NOMO-1 treated with dmso at 0.1 percent for 144 hours (cell line): ENCODE measurements around the gene HEPACAM.

Experiments
- DNase-seq: peaks from one replicate; lab custom pipeline; 2025; ENCODE audit not compliant: unreplicated experiment; lab: John Stamatoyannopoulos, UW

The HEPACAM gene

GRCh38 chr11:124943254-124943616 is 7.4 kb upstream of the HEPACAM start:
- no peak for DNase-seq

GRCh38 chr11:124942466-124943253 is 6.8 kb upstream of the HEPACAM start:
- no peak for DNase-seq

DNA sequence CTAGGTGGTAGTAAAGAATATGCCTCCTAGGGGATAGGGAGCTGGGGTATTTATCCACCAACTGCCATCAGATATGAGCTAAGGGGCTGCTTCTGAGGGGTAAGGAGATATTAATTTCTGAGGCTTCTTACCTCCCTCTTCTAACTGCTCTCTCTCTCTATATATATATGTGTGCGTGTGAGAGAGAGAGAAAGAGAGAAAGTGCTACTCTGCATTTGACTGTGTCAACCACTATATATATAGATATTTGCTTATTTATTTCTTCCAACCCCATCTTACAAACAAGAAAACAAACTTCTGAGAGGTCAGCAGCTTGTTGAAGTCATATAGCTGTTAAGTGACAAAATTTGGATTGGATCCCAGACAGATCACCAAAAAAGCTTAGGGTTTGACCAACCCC is 5.9 kb upstream of the HEPACAM start:
- no peak for DNase-seq

DNA sequence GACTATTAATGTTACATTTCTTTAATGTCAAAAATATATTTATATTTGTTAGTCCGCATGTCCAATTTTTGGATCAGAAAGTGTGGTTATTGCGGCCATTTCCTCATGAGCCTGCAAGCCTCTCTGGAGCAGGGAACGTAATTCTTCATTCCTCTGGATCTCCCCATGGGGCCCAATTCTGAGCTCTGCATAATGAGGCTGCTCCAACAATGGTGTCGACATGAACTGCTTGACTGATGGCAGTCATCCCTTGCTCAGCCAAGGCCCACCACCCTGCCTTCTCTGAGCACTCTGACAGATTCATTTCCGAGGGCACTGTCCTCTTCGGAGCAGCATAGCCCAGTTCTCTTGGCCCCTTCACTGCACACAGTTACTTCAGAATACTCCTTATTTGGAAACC is 3.1 kb upstream of the HEPACAM start:
- DNase-seq: no peak

- no peak for DNase-seq
Observed at GRCh38 chr11:124938206-124938765, 2.4 kb upstream of the HEPACAM start.

DNA sequence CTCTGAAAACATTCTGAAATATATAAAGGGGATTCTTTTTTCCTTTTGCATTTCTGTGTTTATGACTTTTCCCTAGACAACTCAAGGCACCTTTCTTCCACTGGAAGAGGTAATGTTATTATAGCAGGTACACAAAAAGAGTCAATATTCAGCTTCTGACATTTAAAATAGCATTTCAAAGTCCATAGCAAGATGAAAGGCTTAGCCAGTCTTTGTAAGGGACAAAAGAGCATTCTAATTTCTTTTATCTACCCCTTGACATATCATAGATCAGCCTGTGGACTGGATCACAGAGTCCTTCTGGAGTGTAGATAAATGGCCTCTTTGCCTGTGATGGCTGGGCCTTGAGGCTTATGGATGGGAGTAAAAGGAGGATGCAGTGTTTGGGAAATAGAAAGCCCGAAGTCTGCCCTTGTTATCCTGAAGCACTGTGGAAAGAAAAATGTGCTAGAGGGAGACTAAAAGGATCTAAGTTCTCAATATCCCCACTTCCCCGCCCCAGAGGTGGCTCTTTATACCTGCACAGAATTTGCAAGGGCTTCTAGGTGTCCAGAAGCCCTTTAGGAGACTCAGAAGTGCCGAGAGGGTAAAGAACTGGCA is 1.6 kb upstream of the HEPACAM start:
- no peak for DNase-seq

- no peak for DNase-seq
Observed at GRCh38 chr11:124934862-124935547, 842 bp downstream of the HEPACAM start.

GRCh38 chr11:124930799-124931198 is 5.0 kb downstream of the HEPACAM start:
- no peak for DNase-seq

- no peak for DNase-seq
Observed at GRCh38 chr11:124928942-124929665, 6.7 kb downstream of the HEPACAM start.

GRCh38 chr11:124923296-124923695 is 12.6 kb downstream of the HEPACAM start:
- no peak for DNase-seq

DNA sequence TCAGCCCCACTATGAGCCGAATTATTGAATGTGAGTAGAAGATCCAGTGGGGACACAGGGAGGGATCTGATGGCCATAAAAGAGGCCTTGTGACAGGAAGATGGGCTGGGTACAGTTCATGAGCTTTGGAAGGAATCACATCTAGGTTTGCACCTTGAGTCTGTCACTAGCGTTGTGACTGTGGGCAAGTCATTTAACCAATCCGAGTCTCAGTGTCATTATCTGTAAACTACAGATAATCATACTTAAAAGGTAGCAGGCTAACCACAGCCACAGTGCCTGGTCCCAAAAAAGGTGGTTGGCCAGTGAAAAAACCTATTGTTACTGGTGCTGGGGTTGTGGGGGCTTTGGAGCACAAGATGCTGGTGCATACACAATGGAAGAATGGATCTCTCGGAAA is 13.0 kb downstream of the HEPACAM start:
- no peak for DNase-seq

GRCh38 chr11:124920870-124921609 is 14.8 kb downstream of the HEPACAM start:
- DNase-seq: no peak

DNA sequence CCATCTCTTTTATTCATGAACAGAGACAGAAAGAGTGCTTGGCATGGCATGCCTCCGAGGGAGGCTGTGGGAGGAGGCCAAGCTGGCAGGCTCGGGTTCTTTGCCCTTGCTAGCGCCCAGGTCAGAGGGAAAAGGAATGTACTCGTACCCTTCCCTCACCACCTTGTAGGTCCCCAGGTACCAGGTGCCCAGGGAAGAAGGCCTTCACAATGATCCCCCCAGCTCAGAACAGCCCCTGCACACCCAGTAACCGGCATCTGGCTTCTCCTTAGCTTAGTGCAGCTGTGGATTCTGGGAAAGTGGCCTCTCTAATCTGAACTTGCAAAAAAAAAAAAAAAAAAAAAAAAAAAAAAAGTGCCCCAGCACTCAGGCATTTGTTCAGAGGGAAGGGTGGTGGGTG is 15.5 kb downstream of the HEPACAM start:
- DNase-seq: no peak

DNA sequence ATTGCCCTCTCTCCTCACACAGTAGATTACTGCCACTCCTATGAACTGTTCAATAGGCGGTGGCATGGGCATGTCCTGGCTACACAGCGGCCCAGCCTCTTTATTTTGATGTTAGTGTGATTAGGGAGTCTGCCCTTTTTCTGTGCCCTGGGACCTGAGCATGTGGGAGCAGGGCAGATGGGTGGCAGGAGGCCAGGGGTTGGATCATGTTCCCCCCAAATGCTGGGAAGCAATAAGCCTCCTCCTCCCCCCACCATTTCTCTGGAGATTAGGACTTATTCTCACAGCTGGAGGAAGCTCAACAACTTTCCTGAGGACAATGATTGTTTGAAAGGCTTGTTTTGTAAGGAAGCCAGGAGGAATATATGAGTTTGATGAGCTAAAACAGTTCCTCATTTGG is 15.9 kb downstream of the HEPACAM start:
- no peak for DNase-seq

DNA sequence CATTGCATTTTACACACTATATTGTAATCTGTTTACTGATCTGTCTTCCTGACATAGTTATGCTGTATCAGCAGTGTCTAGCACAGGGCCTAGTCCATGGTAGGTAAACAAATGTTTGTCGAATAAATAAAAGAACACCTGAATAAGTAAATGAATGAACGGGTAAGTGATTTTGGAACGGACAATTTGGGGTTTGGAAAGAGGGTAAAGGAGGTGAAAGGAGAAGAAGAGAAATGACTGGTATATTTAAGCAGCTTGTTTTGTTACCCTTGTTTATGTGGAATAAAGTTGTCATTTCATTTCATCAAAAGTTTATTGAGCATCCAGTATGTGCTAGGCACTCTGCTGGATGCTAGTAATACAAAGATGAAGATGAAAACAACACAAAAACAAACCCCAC is 16.9 kb downstream of the HEPACAM start, which contains the start of gene HEPN1:
Gene HEPN1, plus strand, starts transcription at position 301 of the 400 bp plus-strand sequence.
- no peak for DNase-seq

DNA sequence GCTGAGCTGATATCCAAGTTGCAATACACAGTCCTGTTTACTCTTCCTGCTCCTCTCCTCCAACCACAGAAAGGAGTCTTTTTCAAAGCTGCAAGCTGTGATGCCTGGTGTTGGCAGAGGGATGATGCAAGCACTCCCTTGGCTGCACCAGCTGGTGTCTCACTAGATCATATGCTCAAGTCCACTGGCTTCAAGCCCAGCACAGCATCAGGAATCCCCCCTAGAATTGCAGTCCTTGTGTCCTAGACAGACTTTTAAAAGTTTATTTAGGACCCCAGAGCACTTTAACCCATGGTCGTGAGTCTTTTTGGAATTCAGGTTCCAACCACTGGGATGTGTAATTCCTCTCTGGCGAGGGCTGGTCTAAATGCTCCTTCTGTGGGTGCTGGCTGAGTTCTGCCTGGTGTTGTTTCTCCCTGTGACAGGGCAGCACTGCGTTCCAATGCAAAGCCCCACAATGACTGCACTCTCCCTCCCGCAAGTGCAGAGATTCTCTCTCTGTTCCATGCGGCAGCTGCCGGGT is 18.7 kb downstream of the HEPACAM start:
- DNase-seq: no peak

DNA sequence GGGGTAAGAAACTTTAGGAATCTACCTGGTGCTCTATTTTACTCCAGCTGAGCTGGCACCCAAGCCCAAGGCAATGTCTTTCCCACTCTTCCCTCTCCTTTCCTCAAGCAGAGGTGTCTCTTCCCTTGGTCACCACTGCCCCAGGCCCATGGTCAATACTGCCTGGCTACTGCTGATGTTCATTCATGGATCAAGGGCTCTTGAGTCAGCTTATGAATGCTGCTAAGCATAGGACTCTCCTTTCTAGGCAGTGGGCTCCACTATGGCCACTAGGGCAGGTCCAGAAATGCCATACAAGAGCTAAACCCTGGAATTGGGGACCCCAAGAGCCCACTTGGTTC is 19.5 kb downstream of the HEPACAM start:
- DNase-seq: no peak

GRCh38 chr11:124915541-124916369 is 20.1 kb downstream of the HEPACAM start:
- DNase-seq: no peak

GRCh38 chr11:124902616-124903015 is 33.2 kb downstream of the HEPACAM start:
- DNase-seq: no peak

DNA sequence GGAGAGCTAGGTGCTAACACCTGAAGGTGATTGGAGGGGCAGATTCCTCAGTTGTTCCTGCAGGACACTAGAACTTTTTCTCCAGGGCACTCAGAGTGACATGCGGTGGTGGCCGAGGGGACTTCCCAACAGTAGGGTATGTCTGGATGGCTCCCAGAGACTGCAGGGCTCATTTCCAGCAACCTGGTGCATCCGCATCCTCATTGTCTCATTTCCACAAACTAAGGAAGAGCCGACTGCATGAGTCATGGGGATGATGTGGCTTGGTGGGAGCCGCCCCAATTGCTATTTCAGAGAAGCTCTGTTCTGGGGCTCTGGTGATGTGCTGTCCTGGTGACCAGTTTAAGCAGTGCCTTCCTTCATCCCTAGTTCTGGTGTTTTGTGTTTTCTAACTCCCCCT is 35.4 kb downstream of the HEPACAM start:
- DNase-seq: no peak
